ENCODE results near the gene FADD.
"Not testable (repeated sequence)": the region's sequence is repeated elsewhere in the genome, so short reads cannot be mapped to it uniquely, and the experiment has no call there.

Gene FADD

DNA sequence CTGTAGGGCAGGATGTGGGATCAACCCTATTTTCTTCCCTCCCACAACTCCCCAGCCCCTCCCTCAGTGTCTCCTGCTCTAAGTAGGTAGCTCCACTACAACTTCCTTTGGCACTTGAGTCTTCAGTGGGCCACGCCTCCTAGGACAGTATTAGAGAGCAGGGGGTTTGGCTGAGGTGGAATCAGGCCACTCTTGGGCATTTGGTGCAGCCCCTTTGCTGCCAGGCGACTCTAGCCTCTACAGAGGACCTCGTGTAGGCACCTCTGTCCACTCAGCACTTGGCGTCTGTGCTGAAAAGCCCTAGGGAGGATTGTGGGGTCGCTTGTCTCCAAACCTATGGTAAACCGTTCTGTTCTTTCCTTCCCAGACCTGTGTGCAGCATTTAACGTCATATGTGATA lies 2.7 kb downstream of the FADD start:
- no peak for DNase-seq

DNA sequence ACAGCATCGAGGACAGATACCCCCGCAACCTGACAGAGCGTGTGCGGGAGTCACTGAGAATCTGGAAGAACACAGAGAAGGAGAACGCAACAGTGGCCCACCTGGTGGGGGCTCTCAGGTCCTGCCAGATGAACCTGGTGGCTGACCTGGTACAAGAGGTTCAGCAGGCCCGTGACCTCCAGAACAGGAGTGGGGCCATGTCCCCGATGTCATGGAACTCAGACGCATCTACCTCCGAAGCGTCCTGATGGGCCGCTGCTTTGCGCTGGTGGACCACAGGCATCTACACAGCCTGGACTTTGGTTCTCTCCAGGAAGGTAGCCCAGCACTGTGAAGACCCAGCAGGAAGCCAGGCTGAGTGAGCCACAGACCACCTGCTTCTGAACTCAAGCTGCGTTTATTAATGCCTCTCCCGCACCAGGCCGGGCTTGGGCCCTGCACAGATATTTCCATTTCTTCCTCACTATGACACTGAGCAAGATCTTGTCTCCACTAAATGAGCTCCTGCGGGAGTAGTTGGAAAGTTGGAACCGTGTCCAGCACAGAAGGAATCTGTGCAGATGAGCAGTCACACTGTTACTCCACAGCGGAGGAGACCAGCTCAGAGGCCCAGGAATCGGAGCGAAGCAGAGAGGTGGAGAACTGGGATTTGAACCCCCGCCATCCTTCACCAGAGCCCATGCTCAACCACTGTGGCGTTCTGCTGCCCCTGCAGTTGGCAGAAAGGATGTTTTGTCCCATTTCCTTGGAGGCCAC lies 3.3 kb downstream of the FADD start:
- no peak for DNase-seq

DNA sequence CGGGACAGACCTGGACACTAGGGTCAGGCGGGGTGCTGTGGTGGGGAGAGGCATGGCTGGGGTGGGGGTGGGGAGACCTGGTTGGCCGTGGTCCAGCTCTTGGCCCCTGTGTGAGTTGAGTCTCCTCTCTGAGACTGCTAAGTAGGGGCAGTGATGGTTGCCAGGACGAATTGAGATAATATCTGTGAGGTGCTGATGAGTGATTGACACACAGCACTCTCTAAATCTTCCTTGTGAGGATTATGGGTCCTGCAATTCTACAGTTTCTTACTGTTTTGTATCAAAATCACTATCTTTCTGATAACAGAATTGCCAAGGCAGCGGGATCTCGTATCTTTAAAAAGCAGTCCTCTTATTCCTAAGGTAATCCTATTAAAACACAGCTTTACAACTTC lies 3.9 kb downstream of the FADD start:
- DNase-seq = no peak

DNA sequence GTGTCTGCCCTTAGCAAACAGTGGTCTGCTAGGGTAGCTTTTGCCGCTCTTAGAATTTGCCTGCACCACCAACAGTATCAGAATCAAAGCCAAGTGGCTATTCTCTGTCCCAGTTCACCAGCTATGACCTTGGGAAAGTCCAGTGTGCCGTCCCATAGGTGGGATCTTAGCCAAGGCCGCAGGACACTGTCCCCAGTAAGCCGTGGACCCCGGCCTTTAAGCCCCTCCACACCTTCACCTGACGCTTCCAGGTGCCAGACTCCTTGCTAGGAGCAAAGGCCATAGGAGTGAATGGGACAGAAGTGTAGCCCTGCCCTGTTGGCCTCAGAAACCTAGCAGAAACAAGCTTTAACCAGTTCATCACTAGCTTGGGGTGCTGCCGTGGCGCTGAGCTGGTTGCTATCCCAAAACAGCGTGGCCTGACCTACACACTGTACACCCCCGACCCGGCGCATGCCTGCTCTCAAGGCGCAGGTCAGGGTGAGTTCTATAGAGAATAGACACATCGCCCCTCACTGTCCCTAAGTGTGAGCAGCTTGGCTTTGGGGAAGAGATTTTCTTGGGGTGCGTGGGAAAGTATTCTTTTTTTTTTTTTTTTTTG lies 4.5 kb downstream of the FADD start:
- no peak for DNase-seq

DNA sequence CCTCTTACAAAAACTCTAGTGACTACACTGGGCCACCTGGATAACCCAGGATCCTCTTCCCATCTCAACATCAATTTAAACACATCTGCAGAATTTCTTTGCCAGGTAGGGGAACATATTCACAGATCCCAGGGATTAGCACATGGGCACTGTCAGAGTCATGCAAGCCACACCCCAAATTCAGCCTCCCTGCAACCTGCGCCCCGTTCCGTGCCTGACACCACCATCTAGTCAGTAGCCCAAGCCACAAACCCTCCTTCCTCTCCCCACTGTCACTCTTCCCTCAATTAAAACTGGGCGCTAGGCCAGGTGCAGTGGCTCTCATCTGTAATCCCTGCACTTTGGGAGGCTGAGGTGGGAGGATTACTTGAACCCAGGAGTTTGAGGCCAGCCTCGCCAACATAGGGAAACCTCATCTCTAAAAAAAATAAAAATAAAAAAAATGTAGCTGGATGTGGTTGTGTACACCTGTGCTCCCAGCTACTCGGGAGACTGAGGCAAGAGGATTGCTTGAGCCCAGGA lies 6.4 kb downstream of the FADD start:
- DNase-seq = no peak

GRCh38 chr11:70210051-70210501 lies 7.0 kb downstream of the FADD start:
- no peak for DNase-seq

GRCh38 chr11:70210530-70210929 lies 7.4 kb downstream of the FADD start:
- DNase-seq = no peak

DNA sequence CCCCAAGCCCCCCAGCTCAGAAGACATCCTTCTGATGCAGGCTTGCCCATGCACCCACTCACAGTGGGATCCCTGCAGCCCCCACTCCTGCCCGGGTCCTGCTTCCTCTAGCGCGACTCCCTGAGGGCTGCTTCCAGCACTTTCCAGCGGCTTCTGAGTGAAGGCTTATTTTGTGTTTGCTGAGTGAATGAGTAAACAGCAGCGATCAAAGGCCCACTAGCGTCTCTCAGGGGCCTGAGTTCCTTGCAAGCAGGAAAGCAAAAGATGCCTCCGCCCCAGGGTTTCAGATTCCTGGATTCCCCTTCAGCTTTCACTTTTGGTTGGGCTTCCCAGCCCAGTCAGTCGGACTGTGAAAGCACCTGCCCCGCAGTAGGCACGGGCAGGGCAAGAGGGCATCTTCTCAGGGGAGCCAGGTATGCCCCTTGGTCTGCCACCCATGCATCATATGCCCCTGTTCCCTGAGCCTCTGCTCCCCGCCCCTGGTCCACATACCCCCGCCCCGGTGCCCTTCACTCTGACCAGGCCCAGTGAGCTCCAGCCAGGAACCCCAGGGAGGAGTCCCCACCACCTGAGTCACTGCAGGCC lies 9.2 kb downstream of the FADD start:
- DNase-seq = no peak

GRCh38 chr11:70217388-70217787 lies 14.3 kb downstream of the FADD start:
- not testable (repeated sequence) for DNase-seq

DNA sequence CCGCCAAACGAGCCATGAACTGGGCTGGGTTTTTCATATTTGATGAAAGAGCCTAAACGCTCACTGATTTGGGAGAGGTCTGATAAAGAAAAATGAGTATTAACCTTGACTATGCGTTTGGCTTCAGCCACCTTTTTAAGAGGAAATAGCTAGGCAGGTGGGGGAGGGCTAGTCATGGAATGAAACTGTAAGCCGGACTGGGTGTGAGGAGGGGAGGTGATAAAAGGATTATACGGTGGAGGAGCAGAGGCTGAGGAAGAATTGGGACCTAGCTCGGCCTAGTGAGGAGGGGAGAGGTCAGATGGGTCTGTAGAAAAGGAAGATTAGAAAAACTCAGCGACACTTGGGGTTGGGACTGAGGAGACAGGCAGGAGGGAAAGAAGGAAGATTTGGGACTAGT lies 15.0 kb downstream of the FADD start:
- not testable (repeated sequence) for DNase-seq

- no peak for DNase-seq
Measured at GRCh38 chr11:70220136-70220535, 17.0 kb downstream of the FADD start.

DNA sequence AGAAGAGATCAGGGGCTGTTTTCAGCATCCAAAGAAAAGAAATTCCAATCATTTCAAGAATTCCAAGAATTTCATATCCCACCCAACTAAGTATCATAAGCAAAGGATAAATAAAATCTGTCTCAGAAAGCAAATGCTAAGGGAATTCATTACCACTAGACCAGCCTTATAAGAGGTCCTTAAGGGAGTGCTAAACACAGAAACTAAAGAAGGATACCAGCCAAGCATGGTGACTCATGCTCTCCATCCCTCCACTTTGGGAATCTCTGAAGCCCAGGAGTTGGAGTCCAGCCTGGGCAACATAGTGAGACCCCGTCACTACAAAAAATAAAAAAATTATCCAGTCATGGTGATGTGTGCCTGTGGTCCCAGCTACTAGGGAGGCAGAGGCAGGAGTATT lies 17.8 kb downstream of the FADD start:
- no peak for DNase-seq

DNA sequence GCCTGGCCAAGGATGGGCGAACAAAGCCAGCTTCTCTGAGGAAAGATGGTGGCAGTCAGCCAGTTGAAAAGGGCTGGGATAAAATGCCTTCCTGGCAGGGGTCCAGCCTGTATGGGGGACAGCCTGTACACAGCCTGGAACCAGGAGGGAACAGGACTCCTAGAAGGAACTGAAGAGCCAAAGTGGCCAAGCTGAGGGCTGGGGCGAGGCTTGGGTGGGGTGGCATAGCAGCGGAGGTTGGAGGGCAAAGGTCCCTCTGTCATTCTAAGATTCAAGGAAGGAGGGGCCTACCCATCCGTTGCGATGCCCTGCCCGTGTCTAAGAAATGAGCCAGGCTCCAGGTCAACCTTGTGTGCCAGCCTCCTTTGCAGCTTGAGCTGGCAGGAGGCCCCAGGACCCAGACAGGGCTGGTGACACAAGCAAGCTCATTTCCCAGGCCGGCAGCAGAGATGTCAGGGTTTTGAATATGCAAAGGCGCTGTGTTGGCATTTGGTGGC lies 22.6 kb downstream of the FADD start:
- DNase-seq = no peak

DNA sequence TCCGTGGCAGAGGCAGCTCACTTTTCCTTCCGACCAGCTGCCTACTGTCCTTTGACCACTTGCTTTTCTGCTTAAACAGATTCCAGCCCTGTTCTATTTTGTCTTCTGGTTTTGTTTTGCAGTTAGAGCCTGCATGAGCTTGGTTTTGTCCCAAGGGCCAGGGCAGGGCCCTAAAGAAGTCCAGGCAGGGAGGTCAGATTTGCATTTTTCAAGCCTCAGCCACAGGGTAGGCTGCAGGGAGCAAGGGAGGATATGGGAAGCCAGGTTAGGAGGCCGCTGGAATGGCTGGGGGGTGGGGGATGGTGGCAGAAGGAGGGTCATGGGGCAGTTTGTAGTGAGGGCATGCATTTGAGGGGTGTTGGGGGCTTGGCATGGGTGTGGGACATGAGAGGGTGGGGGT lies 23.1 kb downstream of the FADD start:
- no peak for DNase-seq

- DNase-seq = no peak
Measured at GRCh38 chr11:70226967-70227366, 23.9 kb downstream of the FADD start.

DNA sequence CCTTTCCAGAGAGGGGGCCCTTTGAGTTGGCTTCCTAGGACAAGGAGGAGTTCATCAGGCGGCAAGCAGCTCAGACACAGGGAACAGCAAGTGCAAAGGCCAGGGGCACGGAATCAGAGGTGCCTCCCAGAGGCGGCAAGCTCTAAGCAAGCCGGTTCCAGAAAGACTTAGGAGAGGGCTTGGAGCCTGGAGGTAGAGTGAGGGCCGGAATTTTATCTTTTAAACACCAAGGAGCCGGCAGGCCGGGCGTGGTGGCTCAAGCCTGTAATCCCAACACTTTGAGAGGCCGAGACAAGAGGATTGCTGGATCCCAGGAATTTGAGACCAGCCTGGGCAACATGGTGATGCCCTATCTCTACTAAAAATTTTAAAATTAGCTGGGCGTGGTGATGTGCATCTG lies 26.6 kb downstream of the FADD start:
- DNase-seq = no peak

DNA sequence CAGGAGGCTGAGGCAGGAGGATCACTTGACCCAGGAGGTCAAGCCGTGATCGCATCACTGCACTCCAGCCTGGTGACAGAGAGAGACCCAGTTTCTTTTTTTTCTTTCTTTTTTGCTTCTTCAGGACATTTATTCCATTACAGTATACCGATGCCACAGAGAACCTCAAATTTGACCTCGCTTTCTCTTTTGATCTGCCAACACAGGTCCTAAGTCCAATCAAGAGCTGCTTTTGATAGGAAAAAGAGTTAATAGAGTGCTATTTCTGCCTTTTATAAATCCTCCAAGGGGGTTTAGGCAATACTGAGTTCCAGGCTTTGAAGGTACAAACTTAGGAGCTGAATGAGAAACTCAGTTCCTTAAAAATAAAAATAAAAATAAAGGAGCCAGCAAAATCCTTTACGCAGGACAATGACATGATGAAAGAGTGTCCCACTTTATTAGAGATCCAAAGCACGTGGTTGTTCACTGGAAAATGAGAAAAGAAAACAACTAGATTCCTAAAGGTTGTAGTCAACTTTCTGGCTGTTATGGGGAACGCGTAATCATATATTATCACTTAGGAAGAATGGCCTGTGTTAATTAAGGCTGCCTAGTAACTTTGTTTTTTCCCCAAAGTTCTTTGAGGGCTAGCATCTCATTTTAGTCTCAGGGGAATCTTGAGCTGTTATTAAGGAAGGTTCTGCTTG lies 27.2 kb downstream of the FADD start:
- DNase-seq = no peak

DNA sequence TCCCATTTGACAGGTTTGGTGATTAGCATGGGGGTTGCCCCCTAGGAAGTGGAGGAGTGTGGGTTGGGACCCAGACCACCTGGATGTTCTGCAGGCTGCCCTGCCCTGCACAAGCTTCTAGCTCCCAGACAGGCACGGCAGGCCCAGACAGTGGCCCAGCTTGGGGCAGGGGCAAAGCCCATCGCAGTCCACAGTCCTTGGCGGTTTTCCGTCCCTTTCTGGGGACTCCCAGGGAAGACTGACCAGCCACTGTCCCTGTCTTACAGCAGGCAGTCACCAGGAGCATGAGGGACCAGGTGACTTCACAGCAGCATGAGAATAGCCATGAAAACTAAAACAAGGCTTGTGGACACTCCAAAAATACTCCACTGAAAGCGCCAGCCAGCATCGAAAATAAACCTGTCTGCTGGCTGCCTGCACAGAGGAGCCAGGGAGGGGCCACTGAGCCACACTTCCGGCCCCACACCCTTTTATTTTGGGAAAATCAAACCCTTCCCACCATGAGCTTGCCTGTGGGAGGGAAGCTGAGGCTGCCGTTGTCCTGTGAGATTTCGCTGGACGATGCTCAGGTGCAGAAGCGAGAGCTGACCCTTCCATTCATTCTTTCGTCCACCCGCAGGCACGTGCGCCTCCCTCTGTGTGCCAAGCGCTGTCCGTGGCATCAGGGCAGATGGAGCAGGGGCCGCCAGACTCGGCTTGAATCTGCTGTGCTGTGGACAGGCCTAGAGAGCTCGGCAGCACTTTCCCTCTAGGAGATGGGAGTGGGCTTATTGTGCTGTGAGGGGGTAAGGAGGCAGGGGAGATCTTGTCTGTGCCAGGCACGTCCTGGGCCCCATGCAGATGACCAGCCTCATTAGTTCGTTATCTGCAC lies 28.0 kb downstream of the FADD start:
- DNase-seq = no peak

DNA sequence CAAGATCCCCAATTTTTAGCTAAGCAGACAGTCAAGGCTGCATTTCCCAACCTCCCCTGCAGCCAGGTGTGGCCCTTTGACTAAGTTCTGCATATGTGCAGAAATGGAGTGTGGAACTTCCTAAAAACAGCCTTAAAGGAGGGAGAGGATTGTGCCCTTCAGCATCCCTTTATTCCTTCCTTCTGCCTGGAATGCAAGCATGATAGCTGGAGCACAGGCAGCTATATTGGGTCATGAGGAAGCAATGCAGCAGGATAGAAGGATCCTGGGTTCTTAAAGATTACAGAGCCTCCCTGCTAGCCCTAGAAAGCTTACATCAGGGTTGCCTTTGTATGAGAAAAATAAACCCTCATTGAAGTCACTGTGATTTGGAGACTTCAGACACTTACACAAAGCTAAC lies 29.9 kb downstream of the FADD start:
- no peak for DNase-seq

- no peak for DNase-seq
Measured at GRCh38 chr11:70233511-70233934, 30.4 kb downstream of the FADD start.

- no peak for DNase-seq
Measured at GRCh38 chr11:70233962-70234361, 30.9 kb downstream of the FADD start.

GRCh38 chr11:70240337-70240736 lies 37.2 kb downstream of the FADD start:
- no peak for DNase-seq
